NCI-H524 treated with DMSO at 0.1 percent for 48 hours (cell line): Measurements from ENCODE around the gene SNRNP200.

Source experiments
- DNase-seq: peaks from one replicate; lab custom pipeline; 2025; lab: John Stamatoyannopoulos, UW

SNRNP200 gene

DNA sequence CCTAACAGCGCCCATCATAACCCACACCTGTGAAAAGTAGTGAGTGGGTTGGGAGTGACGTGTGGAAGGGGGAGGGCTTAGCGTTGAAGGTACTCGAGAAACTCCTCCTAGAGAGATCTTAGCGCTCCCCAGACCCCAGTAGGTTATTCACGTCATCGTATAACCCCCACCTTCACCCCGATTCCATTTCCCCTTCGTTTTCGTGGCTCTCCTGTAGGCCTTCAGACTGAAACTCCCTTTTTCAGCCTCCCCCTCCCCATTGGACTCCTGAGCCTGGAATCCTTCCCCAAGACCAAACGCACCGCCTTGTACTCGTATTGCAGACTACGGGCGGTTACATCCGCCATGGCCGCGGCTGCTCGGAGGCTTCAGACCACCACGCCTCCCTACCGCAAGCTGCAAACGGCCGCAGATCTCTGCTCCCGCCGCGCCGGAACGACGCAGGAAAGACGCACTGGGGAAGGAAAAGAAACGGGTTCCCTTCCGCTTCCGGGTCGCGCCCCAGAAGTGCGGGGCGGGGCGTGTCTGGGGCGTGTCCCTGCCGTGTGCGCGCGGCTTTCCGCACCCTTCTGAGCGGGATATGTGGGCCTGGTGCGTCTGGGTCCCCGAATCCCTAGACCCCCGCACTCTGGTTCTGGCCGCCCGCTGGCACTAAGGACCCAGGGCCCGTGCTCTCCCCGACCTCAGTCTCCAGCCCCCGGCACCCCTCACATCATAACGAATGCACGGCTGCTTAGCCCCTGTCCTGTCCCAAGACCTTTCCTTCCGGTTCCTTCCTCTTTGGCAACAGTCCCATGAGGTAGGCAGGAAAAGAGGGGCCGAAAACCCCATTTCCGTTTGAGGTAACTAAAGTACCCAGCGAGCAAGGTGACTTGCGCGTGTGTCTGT lies at the start of gene SNRNP200:
Gene SNRNP200 (minus strand): TSS at position 456 of the 888 bp plus-strand sequence. CDS start 109 bp downstream, at position 347.
- peak; percentile 26 for DNase-seq

DNA sequence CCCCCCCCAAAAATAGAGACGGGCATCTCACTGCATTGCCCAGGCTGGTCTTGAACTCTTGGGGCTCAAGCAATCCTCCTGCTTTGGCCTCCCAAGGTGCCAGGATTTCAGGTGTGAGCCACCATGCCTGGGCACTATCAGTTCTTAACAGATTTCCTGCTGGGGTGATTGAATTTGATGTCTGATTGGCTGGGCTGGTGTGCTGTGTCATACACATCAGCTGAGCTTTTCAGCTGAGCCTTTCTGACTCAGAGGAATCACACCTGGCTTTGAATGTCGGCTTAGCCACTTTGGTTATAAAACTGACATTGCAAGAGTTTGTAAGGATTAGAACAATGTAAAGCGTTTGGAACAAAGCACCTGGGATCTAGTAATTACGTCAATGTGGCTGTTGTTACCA lies 49.1 kb upstream of the SNRNP200 start:
- DNase-seq = no peak

DNA sequence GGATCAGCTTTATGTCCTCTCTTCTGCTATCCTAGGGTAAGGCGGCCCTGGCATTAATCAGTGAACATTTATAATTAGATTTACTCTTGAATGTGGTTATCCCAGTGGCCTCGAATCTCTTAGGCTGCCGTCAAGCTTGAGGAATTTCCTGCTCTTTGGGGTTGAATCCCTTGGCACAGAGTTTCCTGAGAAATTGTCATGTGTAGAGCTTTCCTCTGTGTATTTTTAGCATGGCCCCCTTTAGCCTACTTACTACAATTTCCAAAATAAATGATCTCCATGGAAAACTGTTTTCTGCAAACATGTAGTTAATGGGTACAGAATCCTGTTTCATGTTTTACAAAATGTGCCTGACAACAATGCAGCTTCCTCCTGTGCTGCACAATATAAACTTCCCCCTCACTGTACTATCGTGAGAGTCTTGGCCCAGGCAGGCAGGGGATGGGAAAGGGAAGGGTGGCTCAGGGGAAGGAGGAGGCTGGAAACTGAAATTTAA lies 48.3 kb upstream of the SNRNP200 start:
- no peak for DNase-seq

DNA sequence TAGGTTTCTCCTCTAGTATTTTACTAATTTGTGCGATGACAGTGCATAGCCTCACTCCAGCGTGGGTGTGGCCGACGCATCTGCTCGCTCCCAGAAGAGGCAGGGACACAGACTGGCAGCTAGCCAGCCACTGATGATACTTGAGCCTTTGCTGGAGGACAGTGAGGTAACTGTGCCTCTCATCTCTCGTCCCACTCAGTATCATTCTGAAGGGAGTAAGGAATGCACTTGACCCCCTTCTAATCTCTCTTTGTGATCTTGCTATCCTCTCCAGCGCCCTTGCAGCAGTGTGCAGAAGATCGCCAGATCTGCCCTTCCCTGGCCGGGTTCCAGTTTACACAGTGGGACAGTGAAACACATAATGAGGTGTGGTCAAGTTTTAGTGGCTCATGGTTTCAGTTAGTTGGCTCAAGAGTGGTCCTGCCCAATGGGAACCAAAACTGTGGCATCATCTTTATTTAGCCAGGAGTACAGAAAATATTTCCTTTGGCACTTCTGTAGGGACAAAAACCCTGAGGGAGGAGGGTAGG lies 47.8 kb upstream of the SNRNP200 start:
- DNase-seq = peak; percentile 61

DNA sequence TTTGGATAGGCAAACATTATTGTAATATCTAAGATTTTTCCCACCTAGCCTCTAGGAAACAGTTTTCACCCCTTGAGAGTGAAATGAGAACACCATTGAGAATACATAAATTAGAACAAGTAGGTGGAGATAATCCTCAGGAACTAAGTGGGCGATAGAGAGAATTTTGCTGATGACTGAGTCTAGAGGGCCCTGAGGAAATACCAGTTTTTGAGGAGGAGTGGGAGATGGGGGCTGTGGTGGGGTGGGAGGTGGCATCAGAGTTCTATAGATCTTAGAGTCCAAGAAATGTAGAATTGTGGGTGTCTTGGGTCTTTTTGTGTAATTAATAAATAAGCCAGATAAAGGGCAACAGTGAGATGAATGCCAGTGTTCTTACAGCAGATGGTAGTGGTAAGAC lies 42.0 kb upstream of the SNRNP200 start:
- no peak for DNase-seq

DNA sequence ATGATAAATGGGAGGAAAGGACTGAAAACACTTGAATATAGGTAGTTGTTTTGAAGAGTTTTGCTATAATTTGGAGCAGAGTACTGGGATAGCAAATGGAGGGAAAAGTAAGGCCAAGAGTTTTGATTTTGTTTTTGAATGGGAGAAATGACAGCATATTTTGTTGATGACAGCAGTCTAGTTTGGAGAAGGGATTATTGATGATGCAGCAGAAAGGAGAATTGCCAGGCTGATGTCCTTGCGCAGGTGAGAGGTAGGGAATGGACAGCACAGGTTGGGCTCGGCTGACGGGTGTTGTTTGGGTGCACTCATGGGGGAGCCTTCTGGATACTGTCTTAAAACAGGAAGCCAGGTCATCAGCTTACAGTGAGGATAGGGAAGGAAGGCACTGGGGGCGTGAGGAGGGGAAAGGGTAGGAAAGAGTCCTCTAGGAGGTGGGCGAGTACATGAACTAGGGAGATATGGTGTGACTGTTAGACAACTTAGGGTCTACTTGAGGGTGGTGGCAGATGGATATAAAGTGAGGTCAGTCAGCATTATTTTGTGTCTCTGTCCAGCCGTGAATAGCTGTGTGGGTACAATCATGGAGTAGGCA lies 40.6 kb upstream of the SNRNP200 start:
- DNase-seq = no peak

DNA sequence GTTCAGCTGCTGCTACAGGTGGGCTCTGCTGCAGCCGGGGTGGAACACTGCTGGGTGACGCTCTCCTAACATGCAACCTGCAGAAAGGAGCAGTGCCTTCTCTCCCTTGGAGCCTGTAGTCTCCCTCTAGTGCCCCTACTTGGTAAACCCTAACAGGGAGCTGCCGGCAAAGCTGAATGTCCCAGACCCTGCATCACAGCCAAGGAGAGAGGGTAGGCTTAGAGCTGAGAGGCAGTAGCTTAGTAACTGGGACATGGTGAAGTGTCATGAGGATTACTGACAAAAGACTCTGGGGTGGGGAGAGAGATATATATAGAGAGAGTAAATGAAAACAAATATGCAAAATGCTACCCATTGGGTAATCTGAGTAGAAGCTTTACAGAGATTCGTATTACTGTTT lies 40.1 kb upstream of the SNRNP200 start:
- no peak for DNase-seq

DNA sequence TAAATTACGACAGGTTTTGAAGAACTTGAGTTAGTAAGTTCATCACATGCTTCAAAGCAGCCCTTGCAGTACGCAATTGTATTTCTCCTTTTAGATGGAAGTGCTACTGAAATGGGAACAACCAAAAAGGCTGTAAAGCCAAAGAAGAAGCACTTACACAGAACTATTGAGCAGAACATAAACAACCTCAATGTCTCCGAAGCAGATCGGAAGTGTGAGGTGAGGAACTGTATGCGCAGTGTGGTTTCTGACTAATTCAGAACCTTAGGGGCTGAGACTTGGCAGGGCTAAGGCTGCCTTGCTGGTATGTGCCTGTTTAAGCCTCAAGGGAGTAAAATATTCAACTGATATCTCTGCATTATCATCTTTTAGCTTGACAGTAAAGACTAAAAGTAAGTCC lies 38.7 kb upstream of the SNRNP200 start:
- no peak for DNase-seq

DNA sequence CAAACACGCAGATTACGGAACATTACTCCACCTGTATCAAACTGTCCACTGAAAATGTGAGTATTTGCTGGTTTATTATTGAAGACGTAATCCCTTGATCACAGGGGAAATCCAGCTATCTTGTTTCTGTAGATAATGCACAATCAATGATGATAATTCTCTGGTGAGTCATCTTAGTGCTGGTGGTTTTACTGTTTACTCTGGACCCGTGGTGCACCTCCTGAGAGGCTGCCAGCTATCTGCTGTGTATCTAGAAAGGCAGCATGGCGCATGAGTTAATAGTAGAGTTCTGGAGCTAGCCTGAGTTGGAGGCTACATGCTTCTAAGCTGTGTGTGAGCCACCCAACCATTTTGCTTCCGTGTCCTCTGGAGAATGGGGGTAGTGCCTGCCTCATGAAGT lies 36.7 kb upstream of the SNRNP200 start:
- DNase-seq = no peak

DNA sequence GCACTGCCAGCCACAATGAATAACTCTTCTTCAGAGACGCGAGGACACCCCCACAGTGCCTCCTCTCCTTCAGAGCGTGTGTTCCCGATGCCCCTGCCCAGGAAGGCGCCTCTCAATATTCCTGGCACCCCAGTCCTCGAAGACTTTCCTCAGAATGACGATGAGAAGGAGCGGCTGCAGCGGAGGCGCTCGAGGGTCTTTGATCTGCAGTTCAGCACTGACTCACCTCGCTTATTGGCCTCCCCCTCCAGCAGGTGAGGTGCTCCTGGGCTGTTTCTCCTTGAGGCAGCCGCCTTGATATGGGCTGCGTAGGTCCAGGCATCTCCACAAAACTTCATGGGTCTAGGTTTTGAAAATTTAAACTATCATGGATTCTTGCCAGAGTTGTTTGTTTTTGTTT lies 36.3 kb upstream of the SNRNP200 start:
- DNase-seq = no peak

DNA sequence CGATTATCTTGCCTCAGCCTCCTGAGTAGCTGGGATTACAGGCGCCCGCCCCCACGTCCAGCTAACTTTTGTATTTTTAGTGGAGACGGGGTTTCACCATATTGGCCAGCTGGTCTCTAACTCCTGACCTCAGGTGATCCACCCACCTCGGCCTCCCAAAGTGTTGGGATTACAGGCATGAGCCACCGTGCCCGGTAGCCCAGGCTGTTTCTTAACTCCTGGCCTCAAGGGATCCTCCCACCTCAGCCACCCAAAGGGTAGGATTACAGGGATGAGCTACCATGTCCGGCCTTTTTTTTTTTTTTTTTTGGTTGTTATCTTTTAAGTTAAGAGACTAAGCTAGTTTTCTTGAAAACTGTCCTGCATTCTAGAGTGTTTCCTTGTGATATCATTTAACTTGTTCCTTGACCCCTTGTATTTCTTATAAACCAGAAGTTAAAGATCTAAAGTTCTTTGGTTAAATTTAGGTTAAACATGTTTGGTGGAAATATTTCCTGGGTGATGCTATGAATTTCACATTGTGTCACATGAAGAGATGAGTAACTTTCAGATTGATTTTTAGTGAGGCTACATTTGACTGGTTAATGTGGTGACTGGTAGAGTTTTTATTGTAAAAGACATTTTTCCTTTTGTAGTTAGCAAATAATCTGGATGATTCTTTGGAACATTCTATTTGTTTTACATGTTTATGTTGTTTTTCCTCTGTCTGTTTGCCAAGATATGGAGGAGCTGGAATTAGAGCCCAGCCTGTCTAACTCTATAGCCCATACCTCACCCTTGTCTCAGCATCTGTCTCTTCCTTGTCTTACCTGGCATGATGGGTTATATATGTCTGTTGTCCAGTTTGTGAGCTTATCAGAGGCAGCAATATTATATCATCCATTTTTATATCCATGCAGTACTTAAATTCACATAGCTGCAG lies 35.4 kb upstream of the SNRNP200 start:
- DNase-seq = no peak

DNA sequence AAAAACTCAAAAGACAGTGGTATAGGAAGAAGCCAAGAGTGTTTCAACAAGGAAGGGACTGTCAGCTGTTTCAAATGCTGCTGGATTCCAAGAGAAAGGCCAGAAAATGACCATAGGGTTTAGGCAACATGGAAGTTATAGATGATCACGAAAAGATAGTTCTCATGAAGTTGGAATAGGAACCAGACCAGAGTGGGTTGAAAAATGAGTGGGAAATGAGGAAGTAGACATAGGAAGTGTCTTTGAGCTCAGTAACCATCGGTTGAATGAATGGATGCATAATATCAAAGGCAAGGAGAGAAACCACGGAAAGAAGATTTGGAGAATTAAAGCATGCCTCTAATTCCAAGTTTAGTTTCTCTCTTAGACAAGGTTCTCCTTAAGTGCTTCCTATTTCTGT lies 31.5 kb upstream of the SNRNP200 start:
- DNase-seq = no peak

DNA sequence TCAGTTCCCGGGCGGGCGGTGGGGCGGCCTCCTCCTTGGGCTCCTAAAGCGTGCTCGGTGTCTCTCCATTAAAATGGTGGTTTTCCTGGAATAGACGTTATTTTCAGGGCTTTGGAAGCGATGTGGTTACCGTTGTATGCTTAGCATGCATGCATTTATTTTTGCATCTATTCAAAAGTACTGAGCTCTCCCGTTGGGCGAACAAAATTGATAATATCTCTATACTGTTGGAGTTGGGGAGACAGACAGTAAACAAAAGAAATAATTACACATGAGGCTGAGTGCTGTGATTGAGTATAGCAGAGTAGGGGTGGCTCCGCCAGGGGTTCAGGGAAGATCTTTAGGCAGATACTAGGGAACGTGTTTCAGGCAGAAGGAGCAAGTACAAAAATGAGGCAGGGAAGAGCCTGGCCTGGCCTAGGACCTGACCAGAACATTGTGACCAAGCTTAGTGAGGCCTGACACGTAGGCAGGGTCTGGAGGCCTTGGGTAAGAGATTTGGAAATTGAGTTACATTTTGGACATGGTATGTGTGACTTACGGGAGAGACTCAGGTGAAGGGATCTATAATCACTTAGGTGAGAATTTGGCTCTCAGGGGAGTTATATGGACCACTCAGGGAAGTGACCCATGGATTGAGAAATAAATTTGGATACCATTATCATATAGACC lies 30.9 kb upstream of the SNRNP200 start:
- DNase-seq = no peak

DNA sequence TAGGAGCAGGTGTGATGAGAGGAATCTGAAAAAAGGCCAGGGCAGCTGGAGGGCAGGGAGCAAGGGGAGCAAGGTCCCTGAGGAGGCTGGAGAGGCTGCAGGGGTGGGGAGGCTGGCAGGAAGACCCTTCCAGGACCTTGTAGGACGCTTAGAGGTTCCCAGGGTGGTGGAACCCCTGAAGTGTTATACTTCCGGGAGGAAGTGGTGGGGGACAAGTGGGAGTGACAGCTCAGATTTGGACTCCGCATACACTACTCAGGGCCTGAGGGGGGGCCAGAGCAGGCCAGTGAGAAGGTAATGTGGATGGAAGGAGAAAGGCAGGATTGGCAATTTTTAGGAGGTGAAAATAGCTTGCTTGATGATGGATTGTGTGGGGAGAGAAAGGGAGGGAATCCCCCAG lies 28.4 kb upstream of the SNRNP200 start:
- no peak for DNase-seq

DNA sequence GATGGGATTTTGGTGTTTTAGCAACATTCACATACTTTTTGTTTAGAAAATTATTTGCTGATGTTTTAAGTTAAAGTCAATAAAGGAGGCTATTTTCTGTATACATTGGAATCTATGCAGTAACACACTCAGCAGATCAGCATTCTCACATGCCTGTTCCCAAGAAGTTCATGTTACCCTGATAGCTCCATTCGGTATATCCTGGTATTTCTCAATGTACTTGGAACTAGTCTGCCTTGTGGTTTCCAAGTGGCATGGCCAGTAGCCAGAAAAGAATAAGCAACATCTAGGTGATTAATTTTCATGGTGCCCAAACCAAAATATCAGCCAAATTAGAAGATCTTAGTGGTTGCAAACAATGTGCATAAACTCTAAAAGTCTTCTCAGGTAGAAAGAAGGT lies 25.1 kb upstream of the SNRNP200 start:
- DNase-seq = no peak

DNA sequence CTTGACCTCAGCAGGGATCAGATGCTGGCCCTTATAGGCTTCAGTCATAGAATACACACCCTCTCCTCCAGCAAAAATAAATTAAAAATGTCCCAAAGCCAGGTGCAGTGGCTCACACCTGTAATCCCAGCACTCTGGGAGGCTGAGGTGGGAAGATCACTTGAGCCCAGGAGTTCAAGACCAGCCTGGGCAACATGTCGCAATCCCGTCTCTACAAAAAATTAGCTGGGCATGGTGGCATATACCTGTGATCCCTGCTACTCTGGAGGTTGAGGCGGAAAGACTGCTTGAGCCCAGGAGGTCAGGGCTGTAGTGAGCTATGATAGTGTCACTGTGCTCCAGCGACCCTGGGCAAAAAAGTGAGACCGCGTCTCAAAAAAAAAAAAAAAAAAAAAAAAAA lies 24.5 kb upstream of the SNRNP200 start:
- no peak for DNase-seq

DNA sequence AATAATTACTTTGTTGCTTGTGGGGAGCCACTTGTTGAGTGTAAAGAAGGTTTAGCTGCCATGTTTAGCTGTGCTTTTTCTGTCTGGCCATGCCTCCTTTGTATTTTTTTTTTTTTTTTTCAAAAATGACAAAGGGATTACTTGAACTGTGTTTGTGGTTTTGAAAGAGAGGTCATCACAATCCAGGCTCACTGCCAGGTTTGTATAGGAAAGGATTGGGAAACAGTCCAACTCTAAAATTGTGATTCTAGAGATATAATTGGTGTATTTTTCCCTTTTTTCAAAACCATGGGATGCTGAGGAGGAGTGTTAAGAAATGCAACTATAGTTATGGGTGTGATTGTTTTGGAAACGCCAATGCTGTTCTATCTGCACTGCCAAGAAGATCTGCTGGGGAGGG lies 24.1 kb upstream of the SNRNP200 start:
- no peak for DNase-seq

DNA sequence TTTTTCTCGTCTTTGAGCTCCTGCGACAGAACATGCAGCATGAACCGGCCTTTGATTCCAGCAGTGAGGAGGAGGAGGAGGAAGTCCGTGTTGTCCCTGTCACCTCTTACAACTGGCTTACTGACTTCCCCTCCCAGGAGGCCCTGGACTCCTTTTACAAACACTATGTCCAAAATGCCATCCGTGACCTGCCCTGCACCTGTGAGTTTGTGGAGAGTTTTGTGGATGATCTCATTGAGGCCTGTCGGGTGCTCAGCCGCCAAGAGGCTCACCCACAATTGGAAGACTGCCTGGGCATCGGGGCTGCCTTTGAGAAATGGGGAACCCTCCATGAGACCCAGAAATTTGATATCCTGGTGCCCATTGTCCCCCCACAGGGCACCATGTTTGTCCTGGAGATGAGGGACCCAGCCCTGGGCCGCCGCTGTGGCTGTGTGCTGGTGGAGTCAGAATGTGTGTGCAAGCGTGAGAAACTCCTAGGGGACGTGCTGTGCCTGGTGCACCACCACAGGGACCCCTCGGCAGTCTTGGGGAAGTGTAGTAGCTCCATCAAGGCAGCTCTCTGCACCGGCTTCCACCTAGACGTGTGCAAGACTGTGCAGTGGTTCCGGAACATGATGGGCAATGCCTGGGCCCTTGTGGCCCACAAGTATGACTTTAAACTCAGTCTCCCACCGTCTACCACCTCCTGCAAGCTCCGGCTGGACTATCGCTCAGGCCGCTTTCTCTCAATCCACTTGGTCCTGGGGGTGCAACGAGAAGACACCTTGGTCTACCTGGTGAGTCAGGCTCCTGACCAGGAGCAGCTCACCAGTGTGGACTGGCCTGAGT lies 21.9 kb upstream of the SNRNP200 start:
- no peak for DNase-seq

DNA sequence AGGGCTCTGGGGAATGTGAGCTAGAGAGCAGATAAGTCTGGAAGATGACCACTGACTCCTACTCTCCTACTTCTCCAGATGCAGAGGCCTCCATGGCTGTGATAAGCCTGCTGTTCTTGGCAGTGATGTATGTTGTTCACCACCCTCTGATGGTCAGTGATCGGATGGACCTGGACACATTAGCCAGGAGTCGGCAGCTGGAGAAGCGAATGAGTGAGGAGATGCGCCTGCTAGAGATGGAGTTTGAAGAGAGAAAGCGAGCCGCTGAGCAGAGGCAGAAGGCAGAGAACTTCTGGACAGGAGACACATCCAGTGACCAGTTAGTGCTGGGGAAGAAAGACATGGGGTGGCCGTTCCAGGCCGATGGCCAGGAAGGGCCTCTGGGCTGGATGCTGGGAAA lies 21.2 kb upstream of the SNRNP200 start:
- no peak for DNase-seq

DNA sequence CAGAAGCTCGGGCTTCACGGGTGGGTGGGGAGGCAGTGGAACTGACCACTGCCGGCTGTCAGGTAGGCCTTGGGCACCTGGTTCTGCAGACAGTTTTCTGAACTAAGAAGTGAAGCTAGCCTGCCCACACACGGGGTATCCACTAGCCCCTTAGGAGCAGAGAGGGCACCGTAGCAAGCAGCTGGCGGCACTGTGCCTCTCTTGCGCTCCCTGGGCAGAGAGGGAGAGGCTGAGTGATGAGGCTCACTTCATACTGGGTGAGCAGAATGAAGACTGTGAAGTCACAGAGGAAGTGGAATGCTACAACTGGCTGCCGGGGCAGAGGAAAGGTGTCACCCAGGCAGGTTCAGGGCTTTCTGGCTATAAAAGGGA lies 20.5 kb upstream of the SNRNP200 start:
- no peak for DNase-seq
